Measurements from ENCODE around the gene SERPINB3. TPM values are rescaled to one million over a fixed set of nuclear protein-coding genes. Genes with fewer than 3 reads are reported as not detected.

Gene SERPINB3
- total and polyA plus RNA-seq, 2 experiments from 2014 or later = 0.27 to 0.59 TPM

DNA sequence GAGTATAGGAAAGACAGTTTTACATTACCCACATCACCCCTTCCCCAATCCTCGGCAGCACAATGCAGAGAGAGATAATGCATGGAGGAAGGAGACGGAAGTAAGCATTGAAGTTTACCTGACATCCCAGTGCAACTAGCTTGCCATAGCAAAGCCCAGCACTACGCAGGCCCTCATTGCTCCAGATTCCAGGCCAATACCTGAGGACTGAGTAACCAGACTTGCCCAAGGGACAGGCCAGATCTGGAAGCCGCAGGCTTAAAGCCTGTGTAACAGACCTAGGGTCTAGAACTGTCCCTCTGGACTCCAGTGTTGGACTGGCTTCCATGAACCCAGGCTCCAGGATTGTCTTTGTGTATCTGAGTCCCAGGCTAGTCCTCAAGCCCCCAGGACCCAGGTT, 35.3 kb downstream of the SERPINB3 start (continued):
- TF ChIP-seq CTCF (conservative IDR thresholded peaks at IDR 0.05; ENCODE audit: low read depth in 2 of 2) (no peak), REST (IDR thresholded peaks at IDR 0.05; ENCODE audit: unreplicated experiment) (no peak)

DNA sequence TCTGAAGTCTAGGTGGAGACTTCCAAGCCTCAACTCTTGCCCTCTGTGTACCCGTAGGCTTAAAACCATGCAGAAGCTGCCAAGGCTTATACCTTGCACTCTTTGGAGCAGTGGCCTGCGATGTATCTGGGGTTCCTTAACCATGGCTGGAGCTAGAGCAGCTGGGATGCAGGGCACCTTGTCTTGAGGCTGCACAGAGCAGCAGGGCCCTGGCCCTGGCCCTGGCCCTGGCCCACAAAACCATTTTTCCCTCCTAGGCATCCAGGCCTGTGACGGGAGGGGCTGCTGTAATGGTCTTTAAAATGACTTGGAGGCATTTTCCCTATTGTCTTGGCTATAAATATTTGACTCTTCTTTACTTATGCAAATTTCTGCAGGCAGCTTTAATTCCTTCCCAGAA, 36.8 kb downstream of the SERPINB3 start:
- Histone ChIP-seq H3K4me2 (no peak overlapping the region), H3K9me2 (ENCODE audit: insufficient read depth) (peaks cover 13% of the 10 kb centered on the region; the same call in 1 of the 2 replicates), H3K79me2 (replicated peaks; ENCODE audit: insufficient read depth) (no peaks in the 10 kb centered on the region), H3K4me3 (no peak overlapping the region), H3K4me1 (ENCODE audit: insufficient read depth) (no peaks in the 10 kb centered on the region), H3K27ac (ENCODE audit: low read depth) (no peak overlapping the region), H3F3A (replicated peaks; ENCODE audit: low read depth) (no peaks in the 10 kb centered on the region), H4K20me1 (replicated peaks; ENCODE audit: insufficient read depth) (no peaks in the 10 kb centered on the region), H2AFZ (no peak overlapping the region), H3K36me3 (ENCODE audit: insufficient read depth) (no peaks in the 10 kb centered on the region; the same call in 1 of the 2 replicates), H3K27me3 (ENCODE audit: insufficient read depth) (no peaks in the 10 kb centered on the region)
- Mint-ChIP-seq H3K9me3 (peaks cover 64% of the 10 kb centered on the region), H3K27ac (no peak overlapping the region), H3K36me3 (ENCODE audit: low read depth) (peaks cover 35% of the 10 kb centered on the region), H3K4me1 (no peaks in the 10 kb centered on the region), H3K27me3 (ENCODE audit: insufficient read depth, low read depth, poor library complexity) (peaks cover 2% of the 10 kb centered on the region), H3K4me3 (no peak overlapping the region)
- DNase-seq (ENCODE audit: low spot score) (no peak), ATAC-seq (no peak)
- TF ChIP-seq CREB1 (CRISPR knock-in tag; IDR thresholded peaks at IDR 0.05; ENCODE audit: low read depth) (no peak), ZNF331 (CRISPR knock-in tag; IDR thresholded peaks at IDR 0.05; ENCODE audit: low read depth) (no peak), JUNB (IDR thresholded peaks at IDR 0.05; ENCODE audit: unreplicated experiment) (no peak), REST (IDR thresholded peaks at IDR 0.05; ENCODE audit: unreplicated experiment) (no peak), ZNF114 (CRISPR knock-in tag; IDR thresholded peaks at IDR 0.05) (no peak), ETS1 (IDR thresholded peaks at IDR 0.05) (no peak), EZH2phosphoT487 (IDR thresholded peaks at IDR 0.05; ENCODE audit: unreplicated experiment) (no peak), STAT1 (IDR thresholded peaks at IDR 0.05; ENCODE audit: unreplicated experiment) (no peak), NANOG (IDR thresholded peaks at IDR 0.05; ENCODE audit: borderline replicate concordance) (no peak), CTCF (conservative IDR thresholded peaks at IDR 0.05; ENCODE audit: low read depth in 2 of 2) (no peak)

Measured in GM23338 (cell line).